NOMO-1 treated with DMSO at 0.1 percent for 48 hours (cell line): ENCODE measurements around the gene DNAH2.
"Not testable (repeated sequence)": the region's sequence is repeated elsewhere in the genome, so short reads cannot be mapped to it uniquely, and the experiment has no call there.

Experiments used
- DNase-seq: peaks from one replicate; lab custom pipeline; 2025; ENCODE audit not compliant: unreplicated experiment; lab: John Stamatoyannopoulos, UW

Gene DNAH2

DNA sequence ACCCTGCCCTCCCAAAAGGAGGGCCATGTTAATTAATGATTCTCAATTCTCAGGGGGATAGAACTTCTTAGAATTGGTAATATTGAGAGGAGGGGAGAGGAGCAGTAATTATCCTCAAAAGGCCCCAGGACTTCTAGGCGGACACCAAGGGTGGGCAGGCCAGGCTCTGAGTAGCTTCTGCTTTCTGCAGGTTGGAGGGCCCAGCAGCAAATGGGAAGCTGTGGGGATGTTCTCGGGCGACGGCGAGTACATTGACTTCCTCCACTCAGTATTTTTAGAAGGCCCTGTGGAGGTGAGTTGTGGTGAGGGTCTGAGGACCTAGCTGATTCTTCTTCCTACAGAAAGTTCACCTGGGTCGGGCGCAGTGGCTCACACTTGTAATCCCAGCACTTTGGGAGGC lies 57.5 kb downstream of the DNAH2 start:
- DNase-seq, result peak; percentile 58

DNA sequence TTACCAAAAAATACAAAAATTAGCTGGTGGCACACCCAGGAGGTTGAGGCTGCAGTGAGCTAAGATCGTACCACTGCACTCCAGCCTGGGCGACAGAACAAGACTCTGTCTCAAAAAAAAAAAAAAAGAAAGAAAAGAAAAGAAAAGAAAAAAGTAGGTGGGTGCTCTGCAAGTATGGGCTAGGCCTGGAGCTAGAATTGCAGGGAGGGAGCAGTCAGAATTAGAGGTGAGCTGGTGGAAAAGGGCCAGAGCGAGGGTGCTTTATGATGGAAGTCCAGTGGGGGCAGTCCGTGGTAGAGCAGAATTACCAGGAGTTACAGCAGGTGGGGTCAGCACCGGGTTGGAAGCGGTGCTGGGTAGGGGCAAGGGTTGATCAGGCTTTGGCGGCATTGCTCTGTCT lies 59.5 kb downstream of the DNAH2 start:
- no peak for DNase-seq

DNA sequence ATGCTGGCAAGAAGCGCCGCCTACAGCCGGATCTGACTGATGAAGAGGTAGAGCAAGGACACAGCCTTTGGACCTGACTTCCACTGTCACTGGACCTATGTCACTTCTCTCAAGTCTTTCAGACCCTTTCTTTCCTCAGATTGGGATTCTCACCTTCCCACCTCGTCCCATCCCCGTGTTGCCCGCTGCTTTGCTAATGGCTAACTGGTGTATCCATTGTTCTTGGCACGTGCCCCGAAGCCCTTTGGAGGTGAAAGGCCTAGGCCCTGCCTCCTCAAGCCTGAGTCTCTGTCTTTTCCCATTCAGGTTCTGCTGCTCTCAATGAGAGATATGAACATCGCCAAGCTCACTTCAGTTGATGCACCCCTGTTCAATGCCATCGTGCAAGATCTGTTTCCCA lies 63.2 kb downstream of the DNAH2 start:
- DNase-seq, result no peak

DNA sequence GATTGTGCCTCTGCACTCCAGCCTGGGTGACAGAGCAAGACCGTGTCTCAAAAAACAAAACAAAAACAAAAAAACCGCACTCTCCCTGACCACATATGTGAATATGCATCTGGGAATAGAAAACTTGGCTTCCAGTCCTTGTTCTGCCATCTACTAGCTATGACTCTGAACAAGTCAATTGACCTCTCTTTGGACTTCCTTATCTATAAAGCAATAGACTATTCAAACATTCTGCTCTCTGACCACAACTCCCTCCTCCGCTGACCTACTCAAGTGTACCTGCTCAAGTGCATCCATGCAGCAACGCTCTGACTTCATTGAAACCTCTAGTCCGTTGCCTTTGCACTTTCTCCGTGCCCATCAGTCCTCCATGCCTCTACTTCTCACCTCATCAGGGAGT lies 63.9 kb downstream of the DNAH2 start:
- no peak for DNase-seq

DNA sequence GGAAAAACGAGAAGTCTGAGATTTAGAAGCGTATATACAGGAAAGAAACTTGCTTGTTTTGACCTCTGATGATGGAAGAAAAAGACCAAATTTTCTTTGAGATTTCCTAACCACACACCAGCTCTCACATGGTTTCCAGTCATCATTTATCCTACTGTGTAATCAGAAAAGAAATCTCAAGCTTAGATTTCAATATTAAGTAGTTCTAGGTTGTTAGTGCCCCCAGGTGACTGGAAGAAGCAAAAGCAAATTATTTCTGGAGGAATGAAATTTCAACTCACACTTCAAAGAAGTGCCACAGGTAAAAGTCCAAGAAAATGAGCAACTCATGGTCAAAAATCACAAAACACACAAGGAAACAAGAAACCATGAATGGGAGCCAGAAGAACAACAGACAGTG lies 64.7 kb downstream of the DNAH2 start:
- DNase-seq, result no peak

DNA sequence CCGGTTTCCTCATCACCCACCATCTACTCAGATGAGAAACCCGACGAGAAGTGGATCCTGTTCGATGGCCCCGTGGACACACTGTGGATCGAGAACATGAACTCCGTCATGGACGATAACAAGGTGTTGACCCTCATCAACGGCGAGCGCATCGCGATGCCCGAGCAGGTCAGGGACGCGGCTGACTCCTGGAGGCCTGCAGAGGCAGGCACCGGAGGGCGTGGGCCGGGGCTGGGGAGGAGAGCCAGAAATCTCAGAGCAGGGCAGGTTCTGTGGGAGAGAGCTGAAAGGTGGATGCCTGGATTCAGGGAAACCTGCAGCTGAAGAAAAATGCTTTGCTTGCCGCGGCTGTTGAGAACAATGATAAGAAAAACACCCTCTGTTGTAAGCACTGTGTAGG lies 69.3 kb downstream of the DNAH2 start:
- no peak for DNase-seq

DNA sequence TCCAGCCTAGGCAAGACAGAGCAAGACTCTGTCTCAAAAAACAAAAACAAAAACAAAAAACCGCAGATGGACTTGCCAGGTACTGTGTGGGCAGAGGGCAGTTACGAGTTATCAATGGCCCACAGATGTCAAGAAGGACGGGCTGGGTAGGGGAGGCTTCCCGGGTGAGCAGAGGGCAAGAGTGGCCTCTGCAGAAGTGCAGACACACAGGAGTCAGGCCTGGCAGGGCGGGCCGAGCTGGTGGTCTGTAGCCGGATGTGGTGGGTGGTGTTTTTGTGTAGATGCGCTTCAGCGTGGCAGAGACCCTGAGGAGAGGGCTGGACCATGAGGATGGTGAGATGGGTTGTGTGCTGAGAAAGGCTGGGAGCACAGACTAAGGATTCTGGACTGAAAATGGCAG lies 71.6 kb downstream of the DNAH2 start:
- DNase-seq, result no peak

DNA sequence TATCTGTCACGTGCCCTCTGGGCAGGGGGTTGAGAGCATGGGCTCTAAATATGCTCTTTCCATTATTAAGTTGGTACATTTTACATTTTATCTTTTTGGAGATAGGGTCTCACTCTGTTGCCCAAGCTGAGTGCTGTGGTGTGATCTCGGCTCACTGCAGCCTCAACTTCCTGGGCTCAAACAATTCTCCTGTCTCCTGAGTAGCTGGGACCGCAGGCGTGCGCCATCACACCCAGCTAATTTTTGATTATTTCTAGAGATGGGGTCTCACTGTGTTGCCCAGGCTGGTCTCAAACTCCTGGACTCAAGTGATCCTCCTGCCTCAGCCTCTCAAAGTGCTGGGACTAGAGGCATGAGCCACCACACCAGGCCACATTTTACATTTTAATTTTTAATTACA lies 72.6 kb downstream of the DNAH2 start:
- no peak for DNase-seq

DNA sequence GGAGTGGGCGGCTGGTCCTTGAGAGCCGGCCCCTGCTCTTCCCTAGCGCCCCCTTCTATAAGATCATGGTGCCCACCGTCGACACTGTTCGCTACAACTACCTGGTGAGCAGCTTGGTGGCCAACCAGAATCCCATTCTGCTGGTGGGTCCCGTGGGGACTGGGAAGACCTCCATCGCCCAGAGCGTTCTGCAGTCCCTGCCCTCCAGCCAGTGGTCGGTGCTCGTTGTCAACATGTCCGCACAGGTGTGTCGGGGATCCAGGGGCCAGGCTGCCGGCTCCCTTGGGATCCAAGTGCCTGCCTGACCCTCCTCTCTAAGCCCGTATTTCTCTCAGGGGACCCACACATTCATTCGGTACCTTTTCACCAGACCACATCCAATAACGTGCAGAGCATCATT lies 75.1 kb downstream of the DNAH2 start:
- no peak for DNase-seq

DNA sequence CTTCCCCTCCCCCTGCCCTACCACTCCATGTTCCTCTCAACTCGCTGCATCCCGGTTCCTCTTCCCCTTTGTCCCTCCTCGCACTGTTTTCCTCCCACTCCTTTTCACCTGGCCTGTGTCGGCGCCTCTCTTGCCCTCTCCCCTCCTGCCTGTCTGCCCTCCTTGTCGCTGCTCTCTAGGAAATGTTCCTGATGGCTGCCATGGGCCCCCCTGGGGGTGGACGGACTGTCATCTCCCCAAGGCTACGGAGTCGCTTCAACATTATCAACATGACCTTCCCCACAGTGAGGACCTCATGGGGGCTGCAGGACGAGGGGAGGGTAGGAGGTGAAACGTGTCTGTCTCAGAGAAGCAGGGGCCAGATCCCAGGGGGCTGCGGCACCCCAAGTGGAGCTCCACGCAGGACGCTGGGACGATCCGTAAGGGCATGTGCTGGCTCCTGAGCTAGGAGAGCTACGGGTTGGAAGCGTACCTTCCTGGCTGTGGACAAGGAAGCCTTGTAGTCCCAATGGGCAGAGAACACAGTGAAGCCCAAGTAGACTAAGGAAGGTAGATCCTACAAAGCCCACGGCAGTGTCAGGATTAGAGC lies 76.6 kb downstream of the DNAH2 start:
- no peak for DNase-seq

DNA sequence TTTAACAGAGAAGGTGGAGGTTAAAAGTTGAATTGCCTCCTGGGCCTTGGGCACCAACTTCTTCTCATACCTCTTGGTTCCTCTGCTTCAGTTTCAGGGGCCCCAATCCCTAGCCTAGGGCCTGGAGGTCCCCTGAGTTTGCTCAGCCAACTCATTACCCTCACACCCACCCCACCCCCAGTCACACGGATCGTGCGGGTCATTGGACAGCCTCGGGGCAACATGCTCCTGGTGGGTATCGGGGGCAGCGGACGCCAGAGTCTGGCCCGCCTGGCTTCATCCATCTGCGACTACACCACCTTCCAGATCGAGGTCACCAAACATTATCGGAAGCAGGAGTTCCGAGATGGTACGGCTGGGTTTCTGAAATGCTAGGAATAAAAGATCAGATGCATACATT lies 80.4 kb downstream of the DNAH2 start:
- DNase-seq, result no peak

DNA sequence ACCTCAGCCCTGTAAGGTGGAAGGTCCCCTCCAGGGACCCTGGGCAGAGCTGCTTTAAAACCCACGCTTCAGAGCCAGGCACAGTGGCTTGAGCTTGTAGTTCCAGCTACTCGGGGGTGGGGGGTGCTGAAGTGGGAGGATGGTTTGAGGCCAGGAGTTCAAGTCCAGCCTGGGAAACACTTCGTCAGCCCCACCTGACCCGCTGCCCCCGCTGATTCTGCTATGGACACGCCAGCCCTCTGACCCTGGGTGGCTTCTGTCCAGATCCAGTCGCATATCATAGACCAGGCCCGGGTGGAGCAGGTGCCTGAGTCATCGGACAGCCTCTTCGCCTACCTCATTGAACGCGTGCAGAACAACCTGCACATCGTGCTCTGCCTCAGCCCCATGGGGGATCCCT lies 81.3 kb downstream of the DNAH2 start:
- DNase-seq, result no peak

DNA sequence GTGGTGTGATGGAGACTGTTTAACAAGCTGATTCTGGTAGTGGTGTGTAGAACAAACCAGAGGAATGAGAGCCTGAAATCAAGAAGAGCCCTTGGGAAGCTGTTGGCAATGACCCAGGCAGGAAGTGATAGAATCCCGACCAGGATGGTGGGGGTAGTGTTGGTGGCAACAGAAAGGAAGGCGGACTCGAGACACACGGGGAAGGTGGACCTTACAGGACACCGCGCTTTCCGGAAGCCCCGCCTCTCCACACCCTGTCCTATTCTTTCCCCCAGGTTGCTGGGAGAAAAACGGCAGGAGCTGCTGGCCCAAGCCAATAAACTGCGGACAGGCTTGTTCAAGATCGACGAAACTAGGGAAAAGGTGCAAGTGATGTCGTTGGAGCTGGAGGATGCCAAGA lies 86.4 kb downstream of the DNAH2 start:
- DNase-seq, result no peak

DNA sequence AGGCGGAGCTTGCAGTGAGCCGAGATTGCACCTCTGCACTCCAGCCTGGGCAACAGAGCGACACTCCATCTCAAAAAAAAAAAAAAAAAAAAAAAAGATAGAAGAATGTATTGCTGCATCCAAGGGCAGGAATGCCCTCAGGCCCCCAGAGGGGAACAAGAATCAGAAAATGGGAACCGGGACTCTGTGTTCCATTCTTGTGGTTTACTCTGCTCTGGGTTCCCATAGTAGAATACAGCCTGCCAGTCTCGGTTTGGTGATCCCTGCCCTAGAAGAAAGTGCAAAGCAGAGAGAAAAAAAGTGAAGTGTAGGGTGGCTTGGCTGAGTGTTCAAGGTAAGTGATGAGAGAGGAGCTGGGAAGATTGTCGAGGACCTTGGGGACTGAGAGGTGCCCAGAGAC lies 89.0 kb downstream of the DNAH2 start:
- DNase-seq, result no peak

DNA sequence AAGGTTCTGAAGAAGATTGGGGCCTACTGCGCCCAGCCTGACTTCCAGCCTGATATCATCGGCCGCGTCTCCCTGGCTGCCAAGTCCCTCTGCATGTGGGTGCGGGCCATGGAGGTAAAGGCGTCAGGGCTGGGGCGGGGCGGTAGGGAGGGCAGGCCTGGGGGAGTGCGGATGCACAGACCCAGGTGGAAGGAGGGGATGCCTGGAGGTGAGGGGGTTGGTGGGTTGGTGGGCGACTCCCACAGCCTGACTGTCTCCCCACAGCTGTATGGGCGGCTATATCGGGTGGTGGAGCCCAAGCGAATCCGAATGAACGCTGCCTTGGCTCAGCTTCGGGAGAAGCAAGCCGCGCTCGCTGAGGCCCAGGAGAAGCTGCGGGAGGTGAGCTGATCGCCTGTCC lies 89.7 kb downstream of the DNAH2 start:
- DNase-seq, result no peak

DNA sequence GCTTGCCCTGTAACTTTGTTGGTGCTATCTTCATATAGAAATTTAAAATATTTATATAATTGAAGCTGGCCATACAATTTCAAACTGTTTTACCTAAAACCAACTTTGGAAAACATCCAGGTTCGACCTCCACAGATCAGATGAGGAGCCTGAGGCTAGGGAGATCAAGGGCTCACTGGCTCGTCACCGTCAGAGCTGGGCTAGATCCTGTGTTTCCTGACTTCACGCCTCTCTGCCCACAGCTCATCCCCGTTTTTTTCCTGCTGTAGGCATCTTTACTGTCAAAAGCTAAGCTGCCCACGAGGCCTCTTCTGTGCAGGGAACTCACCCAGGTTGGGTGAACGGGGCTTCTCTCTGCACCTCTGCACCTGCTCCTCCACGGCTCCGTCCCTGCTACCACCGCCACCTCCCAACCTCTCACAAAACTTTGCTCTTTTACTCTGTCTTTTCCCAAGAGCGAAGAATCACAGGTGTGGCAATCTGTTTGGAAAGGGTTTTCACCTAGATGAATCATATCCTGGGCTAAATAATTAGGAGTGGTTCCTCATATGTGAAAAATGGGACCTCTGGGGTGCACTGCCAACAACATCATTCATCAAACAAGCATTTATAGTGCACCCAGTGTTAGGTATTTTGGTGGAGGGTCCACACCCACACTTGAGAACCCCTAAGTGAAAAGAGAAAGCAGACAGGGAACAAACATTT lies 91.7 kb downstream of the DNAH2 start:
- DNase-seq, result no peak

DNA sequence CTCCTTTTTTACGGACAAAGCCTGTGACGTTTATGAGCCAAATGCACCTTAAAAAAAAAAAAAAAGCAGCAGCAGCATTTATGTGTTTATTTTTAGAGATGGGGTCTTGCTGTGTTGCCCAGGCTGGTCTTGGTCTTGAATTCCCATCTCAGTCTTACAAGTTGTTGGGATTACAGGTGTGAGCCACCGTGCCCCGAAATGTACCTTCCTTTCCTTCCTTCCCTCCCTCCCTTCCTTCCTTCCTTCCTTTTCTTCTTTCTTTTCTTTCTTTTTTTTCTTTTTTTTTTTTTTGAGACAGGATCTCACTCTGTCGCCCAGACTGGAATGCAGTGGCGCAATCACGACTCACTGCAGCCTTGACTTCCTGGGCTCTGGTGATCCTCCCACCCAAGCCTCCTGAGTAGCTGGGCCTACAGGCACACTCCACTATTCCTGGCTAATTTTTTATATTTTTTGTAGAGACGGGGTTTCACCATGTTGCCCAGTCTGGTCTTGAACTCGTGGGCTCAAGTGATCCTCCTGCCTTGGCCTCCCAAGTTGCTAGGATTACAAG lies 92.3 kb downstream of the DNAH2 start:
- not testable (repeated sequence) for DNase-seq

DNA sequence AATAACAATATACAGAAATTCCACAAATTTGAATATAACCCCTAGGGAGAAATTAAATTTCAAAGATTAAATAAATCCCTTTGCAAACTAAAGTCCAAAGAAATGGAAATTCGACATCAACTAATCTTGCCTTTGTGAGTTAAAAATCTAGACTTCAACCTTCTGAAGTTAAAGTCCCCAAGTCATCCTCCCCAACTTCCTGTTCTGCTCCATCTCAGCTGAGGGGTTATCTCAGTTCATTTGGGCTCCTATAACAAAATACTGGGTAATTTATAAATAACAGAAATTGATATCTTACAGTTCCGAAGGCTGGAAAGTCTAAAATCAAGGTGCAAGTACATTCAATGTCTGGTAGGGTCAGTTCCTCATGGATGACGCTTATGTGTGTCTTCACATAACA lies 93.7 kb downstream of the DNAH2 start:
- no peak for DNase-seq

DNA sequence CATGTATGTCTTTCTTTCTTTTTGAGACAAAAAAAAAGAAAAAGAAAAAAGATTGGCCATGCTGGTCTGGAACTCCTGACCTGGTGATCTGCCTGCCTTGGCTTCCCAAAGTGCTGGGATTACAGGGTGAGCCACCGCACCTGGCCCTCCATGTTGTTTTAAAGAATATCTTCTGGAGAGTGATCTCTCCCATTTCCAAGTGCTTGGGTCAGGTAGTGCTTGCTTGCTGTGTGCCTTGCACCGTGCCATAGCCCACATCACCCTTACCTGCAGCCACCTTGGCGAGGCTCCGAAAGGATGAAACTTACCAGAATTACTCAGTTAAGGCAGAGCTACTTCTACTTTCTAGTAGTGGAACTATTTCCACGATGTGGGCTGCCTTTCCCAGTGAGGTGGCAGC lies 97.4 kb downstream of the DNAH2 start:
- no peak for DNase-seq

DNA sequence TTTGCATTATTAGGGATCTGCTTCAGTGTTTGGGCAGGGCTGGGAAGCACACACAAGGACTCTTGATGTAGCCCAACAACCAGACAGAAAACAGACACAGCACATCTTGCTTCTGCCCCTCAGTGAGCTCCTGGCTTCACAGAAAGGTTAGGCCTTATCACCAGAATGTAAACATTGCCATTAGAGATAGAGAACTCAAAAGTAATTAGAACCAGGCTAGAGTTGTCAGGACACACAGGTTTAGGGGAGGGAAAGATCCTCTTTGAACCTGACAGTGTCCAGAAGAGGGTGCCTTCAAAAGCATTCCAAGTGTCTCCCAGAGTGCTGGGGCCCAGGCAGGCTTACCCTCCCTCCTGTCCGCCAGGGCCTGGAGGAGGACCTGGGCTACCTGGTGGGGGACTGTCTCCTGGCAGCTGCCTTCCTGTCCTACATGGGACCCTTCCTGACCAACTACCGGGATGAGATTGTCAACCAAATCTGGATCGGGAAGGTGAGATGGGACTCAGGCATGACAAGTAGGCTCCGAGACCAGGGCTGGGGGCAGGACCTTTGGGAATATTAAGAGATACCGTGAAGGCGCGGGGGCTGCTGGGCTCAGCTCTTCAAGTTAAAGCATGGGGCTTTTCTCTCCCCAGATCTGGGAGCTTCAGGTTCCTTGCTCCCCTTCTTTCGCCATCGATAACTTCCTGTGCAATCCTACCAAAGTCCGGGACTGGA lies 99.5 kb downstream of the DNAH2 start:
- no peak for DNase-seq

DNA sequence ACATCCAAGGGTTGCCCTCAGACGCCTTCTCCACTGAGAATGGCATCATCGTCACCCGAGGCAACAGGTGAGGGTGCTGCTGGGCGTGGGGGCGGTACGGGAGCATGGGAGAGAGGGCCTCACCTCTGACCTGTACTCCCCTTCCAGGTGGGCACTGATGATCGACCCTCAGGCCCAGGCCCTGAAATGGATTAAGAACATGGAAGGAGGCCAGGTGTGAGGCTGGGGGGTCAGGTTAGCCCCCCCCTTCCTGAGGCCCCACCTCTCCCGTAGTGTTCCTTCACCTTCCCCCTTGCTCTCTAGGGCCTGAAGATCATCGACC lies 100.1 kb downstream of the DNAH2 start:
- no peak for DNase-seq

DNA sequence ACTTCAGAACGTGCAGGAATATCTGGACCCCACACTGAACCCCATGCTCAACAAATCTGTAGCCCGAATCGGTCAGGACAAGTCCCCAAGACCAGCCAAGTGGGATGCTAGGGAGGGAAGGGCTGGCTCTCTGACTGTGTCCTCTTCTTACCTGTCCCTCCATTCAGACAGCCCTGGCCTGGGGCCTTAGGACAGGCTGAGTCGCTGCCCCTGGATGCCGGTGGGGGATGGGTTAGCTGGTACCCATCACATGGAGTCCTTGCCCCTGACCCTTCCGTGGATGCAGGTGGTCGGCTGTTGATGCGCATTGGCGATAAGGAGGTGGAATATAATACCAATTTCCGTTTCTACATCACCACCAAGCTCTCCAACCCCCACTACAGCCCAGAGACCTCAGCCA lies 100.5 kb downstream of the DNAH2 start:
- no peak for DNase-seq
